Lower lobe of right lung (tissue), 2 donors: ENCODE measurements around the gene TMEM184A. TPM values are rescaled to one million over a fixed set of nuclear protein-coding genes. Genes with fewer than 3 reads are reported as not detected.

Experiments
- ATAC-seq, 2 donors: fragments of 200-7000 bp; cut with Tn5 transposase; one replicate each; pipeline ENCODE4 v1.9.1; 2020 to 2022; ENCODE audit warnings: mild to moderate bottlenecking in 2 of 2, moderate library complexity in 2 of 2
- DNase-seq: peaks from one replicate; pipeline ENCODE4 v3.0.0-alpha.2; 2020
- H3K27ac ChIP-seq: fragments of 200-600 bp; one replicate; pipeline ENCODE4 v1.8.0; 2022
- H3K27me3 ChIP-seq: fragments of 200-600 bp; one replicate; pipeline ENCODE4 v1.8.0; 2022; ENCODE audit warnings: low read depth
- H3K36me3 ChIP-seq: fragments of 200-600 bp; one replicate; pipeline ENCODE4 v1.8.0; 2022; ENCODE audit warnings: mild to moderate bottlenecking
- H3K4me1 ChIP-seq: fragments of 200-600 bp; one replicate; pipeline ENCODE4 v1.8.0; 2022
- H3K4me3 ChIP-seq: fragments of 200-600 bp; one replicate; pipeline ENCODE4 v1.8.0; 2022; ENCODE audit warnings: mild to moderate bottlenecking
- H3K9me3 ChIP-seq: fragments of 200-600 bp; one replicate; pipeline ENCODE4 v1.8.0; 2022
- CTCF ChIP-seq: fragments of 200-600 bp; IDR thresholded peaks from one replicate; pipeline ENCODE4 v1.8.0; 2022; ENCODE audit warnings: antibody characterized with exemption, mild to moderate bottlenecking
- intact Hi-C: fragments of 100-400 bp; cut with DNase I; formaldehyde crosslinking; loops from one replicate; pipeline ENCODE4 v1.11.0; 2022
- total RNA-seq: library from RNA; stranded (reverse); fragmentation: NEBNext Ultra II Directional; extraction: Animal tissue kit (Norgen Biotek cat#: 25700); gene quantifications from one replicate; pipeline ENCODE4 v1.2.1, GENCODE V29; 2021
- donor health status: DM: no; HTN: yes; CAD: no; lungs with severe emphysema.

TMEM184A gene
- total RNA-seq, 1 donor from 2014 or later = 4.3 TPM

- TF ChIP-seq CTCF = no peak
- peaks cover 50% of the 10 kb centered on the region for H3K27me3 ChIP-seq
- no peaks in the 10 kb centered on the region for H3K4me1 ChIP-seq
- no peaks in the 10 kb centered on the region for H3K36me3 ChIP-seq
- ATAC-seq (no peak), DNase-seq (no peak)
- no peak overlapping the region for H3K27ac ChIP-seq
- no peaks in the 10 kb centered on the region for H3K9me3 ChIP-seq
- no peak overlapping the region for H3K4me3 ChIP-seq
- intact Hi-C loops = no loop called here
These were observed 43.8 kb upstream of the TMEM184A start for GRCh38 chr7:1599640-1600395.

- DNase-seq (no peak), ATAC-seq (no peak)
- no peak overlapping the region for H3K27ac ChIP-seq
- H3K36me3 ChIP-seq = no peaks in the 10 kb centered on the region
- H3K9me3 ChIP-seq = no peaks in the 10 kb centered on the region
- intact Hi-C loops = no loop called here
- TF ChIP-seq CTCF = no peak
- H3K27me3 ChIP-seq = peaks cover 43% of the 10 kb centered on the region
- H3K4me1 ChIP-seq = no peaks in the 10 kb centered on the region
- no peak overlapping the region for H3K4me3 ChIP-seq
These were observed 43.1 kb upstream of the TMEM184A start for GRCh38 chr7:1598961-1599639.

- no peak overlapping the region for H3K27ac ChIP-seq
- H3K27me3 ChIP-seq = peaks cover 42% of the 10 kb centered on the region
- DNase-seq = no peak
- H3K9me3 ChIP-seq = no peaks in the 10 kb centered on the region
- H3K4me1 ChIP-seq = no peaks in the 10 kb centered on the region
- H3K4me3 ChIP-seq = no peak overlapping the region
- ATAC-seq = no peak
- no peak for TF ChIP-seq CTCF
- no peaks in the 10 kb centered on the region for H3K36me3 ChIP-seq
- intact Hi-C loops = no loop called here
These were observed 42.3 kb upstream of the TMEM184A start for GRCh38 chr7:1598286-1598685.

- no peak for DNase-seq
- intact Hi-C loops = no loop called here
- ATAC-seq = no peak
These were observed 41.8 kb upstream of the TMEM184A start for GRCh38 chr7:1597791-1598190.

More at GRCh38 chr7:1597791-1598190, 41.8 kb upstream of the TMEM184A start:
- H3K27ac ChIP-seq = no peak overlapping the region
- H3K27me3 ChIP-seq = peaks cover 47% of the 10 kb centered on the region
- no peaks in the 10 kb centered on the region for H3K9me3 ChIP-seq
- H3K4me1 ChIP-seq = no peaks in the 10 kb centered on the region
- H3K36me3 ChIP-seq = no peaks in the 10 kb centered on the region
- no peak overlapping the region for H3K4me3 ChIP-seq
- TF ChIP-seq CTCF = no peak
